Skin epidermis (tissue), 12 donors: ENCODE measurements around the gene CEACAM19.
A peak's percentile ranks its signal among the peaks of the same experiment; 100 is the strongest.

ENCODE experiments used
- H3K27ac ChIP-seq, 21 experiments: fragments of 200-600 bp; sonication (generic) in 11 of 21; one replicate each; pipeline ENCODE4 v1.5.0; 2020; ENCODE audit warnings: mild to moderate bottlenecking in 3 of 21, inconsistent platforms in 2 of 21, moderate library complexity in 2 of 21
- H3K4me3 ChIP-seq, 7 experiments: fragments of 200-600 bp; sonication (generic) in 2 of 7; one replicate each; pipeline ENCODE4 v1.5.0; 2020; ENCODE audit warnings: inconsistent platforms in 2 of 7, mild to moderate bottlenecking in 2 of 7, moderate library complexity in 1 of 7

Gene CEACAM19

DNA sequence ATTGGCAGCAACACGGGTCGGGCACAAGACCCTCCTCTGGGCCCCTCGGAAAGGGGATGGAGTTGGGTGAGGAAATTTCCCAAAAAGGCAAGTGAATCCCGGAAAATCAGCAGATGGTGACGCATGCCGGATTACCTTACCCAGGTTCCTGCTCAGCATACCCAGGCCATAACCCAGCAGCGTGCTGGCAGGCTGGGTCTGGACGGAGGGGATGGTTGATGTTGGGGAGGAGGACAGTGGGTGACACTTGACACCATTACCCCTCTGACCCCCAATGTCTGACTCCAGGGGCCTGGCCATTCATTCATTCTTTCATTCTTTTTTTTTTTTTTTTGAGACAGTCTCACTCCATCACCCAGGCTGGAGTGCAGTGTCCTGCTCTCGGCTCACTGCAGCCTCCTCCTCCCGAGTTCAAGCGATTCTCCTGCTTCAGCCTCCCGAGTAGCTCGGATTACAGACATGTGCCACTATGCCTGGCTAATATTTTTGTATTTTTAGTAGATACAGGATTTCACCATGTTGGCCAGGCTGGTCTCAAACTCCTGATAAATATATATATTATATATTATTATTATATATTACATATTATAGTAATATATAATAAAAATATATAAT lies 26.8 kb upstream of the CEACAM19 start:
- Histone ChIP-seq H3K27ac (peak overlapping the region in 19 of 21 experiments; percentile 49 to 91 (median 78)), H3K4me3 (peak overlapping the region; percentile 56 to 89 (median 77))

DNA sequence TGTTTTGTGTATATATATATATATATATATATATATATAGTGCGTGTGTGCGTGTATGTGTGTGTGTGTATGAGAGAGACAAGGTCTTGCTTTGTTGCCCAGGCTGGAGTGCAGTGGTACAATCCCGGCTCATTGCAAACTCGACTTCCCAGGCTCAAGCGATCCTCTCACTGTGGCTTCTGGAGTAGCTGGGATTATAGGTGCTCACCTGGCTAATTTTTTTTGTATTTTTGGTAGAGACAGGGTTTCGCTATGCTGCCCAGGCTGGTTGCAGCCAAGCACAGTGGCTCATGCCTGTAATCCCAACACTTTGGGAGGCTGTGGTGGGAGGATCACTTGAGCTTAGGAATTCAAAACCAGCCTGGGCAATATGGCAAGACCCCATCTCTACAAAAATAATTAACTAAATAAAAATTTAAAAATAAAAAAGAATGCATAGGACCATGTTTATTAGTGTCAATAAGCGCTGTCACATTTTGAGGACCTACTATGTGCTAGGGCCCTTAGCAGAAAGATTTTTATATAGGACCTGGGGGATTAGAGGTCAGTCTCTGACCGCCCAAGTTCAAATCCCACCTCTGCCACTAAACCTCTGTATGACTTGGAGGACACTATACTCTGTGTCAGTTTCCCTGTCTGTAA lies 25.8 kb upstream of the CEACAM19 start:
- no peak overlapping the region for H3K4me3 ChIP-seq
- no peak overlapping the region for H3K27ac ChIP-seq

DNA sequence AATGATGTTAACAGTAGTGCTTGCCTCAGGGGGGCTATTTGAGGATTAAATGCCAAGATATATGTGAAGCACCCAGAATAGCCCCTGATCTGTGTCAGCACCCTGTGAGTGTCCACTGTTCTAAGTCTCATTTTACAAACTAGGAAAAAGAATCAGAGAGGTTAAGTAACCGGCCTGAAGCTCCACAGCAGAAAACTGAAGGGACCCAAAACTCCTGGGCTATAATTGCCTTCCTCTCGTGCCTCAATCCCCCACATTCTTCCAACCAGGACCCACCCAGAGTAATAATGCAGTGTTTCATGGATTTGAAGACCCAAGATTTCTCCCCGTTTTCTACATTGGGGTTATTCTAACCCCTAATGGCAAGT lies 25.2 kb upstream of the CEACAM19 start:
- Histone ChIP-seq H3K27ac (no peak overlapping the region), H3K4me3 (no peak overlapping the region)

DNA sequence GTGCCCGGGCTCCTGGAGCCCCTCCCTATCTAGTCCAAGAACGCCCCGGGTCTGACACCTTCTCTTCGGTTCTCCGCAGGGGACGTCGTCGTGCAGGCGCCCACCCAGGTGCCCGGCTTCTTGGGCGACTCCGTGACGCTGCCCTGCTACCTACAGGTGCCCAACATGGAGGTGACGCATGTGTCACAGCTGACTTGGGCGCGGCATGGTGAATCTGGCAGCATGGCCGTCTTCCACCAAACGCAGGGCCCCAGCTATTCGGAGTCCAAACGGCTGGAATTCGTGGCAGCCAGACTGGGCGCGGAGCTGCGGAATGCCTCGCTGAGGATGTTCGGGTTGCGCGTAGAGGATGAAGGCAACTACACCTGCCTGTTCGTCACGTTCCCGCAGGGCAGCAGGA lies 24.1 kb upstream of the CEACAM19 start:
- H3K27ac ChIP-seq: peak overlapping the region in 4 of 21 experiments; percentile 21 to 64 (median 46)
- no peak overlapping the region for H3K4me3 ChIP-seq

DNA sequence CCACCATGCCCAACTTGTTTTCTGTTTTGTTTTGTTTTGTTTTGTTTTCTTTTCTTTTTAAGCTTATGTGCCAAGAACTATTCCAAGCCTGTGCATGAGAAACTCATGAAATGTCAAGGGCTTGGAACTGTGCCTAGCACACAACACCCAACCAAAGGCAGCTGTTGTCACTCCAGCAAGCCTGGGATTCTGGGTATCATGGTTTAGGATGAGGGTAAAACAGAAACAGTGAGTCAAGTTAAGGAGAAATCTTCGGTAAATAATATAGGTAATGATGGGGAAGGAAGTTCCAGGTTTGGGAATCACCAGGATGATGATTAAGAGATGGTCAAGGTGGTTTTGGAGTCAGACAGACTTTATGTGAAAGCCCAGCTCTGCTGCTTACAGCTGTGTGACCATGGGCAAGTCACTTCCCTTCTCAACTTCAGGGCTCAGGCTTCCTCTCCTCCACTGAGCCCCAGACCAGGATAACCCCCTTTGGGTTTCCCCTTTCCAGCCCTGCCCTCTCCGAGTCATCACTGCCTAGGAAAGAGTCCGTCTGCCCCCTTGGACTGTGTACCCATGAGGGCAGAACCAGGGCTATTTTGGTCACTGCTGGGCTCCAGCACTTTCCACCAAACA lies 22.5 kb upstream of the CEACAM19 start:
- peak overlapping the region in 3 of 21 experiments; percentile 4 to 18 (median 17) for H3K27ac ChIP-seq

DNA sequence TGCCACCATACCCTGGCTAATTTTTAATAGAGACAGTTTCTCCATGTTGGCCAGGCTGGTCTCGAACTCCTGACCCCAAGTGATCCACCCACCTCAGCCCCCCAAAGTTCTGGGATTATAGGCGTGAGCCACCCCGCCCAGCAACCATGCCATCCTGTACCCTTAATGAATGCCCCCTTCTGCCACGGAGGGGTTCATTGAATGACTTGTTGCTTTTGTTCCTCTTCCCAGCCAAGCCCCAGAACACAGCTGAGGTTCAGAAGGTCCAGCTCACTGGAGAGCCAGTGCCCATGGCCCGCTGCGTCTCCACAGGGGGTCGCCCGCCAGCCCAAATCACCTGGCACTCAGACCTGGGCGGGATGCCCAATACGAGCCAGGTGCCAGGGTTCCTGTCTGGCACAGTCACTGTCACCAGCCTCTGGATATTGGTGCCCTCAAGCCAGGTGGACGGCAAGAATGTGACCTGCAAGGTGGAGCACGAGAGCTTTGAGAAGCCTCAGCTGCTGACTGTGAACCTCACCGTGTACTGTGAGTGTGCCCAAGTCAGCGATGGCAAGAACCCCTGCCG lies 21.6 kb upstream of the CEACAM19 start:
- H3K27ac ChIP-seq: no peak overlapping the region

More for the DNA sequence above, 22.5 kb upstream of the CEACAM19 start:
- H3K4me3 ChIP-seq: no peak overlapping the region

DNA sequence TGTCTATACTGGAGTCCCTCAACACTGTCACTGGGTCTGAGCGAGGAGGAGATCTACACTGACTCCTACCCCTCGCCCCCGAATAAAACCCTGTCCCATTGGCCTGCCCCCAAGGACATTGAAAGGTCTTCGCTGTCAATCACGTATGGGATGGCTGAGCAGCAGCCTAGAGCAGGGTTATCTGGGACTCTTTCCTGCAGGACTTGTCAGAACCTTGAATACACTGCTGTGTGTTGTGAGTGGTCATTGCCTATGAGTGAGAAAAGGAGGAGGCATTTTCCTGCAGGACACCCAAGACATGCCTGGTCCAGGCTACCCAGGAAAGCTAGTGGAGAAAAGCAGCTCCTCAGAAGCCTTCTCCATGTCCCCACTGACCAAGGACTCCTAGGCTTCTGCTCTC lies 17.9 kb upstream of the CEACAM19 start:
- no peak overlapping the region for H3K27ac ChIP-seq
- no peak overlapping the region for H3K4me3 ChIP-seq

More for the DNA sequence above, 21.6 kb upstream of the CEACAM19 start:
- no peak overlapping the region for H3K4me3 ChIP-seq

DNA sequence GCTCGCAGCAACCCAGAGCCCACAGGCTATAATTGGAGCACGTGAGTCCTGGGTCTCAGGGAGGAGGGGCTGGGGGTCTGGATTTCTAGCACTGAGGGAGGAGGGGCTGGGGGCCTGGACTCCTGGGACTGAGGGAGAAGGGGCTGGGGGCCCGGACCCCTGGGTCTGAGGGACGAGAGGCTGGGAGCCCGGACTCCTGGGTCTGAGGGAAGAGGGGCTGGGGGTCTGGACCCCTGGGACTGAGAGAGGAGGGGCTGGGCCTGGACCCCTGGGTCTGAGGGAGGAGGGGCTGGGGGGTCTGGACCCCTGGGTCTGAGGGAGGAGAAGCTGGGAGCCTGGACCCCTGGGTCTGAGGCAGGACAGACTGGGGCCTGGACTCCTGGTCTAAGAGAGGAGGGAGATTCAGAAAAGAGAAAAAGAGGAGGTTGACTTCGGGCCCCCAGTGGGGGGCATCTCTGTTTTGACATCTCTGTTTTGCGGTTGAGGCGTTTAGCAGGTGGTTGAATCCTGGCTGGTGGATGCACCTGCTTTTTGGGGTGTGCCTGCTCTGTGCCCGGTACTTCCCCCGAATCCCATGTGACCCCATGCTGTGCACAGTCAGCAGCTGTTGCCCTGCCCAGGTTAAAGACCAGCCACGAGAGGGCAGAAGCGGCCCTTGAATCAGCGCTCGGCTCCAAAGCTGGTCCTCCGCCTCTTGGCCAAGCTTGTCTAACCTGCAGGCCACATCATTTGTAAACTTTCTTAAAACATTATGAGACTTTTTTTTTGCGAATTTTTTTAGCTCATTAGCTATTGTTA lies 17.1 kb upstream of the CEACAM19 start:
- Histone ChIP-seq H3K27ac (no peak overlapping the region), H3K4me3 (no peak overlapping the region)

DNA sequence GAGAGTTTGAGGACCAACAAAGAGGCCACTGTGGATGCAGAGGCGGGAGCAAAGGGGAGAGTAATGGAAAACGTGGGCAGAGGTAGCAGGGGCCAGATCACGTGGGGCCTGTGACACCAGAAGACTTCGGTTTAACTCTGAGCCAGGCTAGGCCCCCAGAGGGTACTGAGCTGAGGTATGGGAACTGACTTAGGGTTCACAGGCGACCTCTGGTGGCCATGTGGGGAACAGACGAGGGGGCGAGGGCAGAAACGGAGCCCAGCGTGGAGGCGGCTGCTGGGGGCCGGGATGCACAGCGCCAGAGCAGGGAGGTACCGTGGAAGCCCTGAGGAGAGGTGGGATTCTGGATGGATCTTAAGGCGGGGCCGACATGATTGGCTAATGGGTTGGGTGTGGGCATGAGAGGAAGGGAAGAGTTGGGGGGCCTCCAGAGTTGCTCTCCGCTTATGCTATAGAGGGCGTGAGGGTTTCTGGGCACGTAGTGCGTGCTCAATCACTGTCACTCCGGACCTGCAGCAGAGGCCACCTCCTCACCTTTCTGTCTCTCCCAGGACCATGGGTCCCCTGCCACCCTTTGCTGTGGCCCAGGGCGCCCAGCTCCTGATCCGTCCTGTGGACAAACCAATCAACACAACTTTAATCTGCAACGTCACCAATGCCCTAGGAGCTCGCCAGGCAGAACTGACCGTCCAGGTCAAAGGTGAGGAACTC lies 13.9 kb upstream of the CEACAM19 start:
- H3K27ac ChIP-seq: no peak overlapping the region
- H3K4me3 ChIP-seq: no peak overlapping the region

DNA sequence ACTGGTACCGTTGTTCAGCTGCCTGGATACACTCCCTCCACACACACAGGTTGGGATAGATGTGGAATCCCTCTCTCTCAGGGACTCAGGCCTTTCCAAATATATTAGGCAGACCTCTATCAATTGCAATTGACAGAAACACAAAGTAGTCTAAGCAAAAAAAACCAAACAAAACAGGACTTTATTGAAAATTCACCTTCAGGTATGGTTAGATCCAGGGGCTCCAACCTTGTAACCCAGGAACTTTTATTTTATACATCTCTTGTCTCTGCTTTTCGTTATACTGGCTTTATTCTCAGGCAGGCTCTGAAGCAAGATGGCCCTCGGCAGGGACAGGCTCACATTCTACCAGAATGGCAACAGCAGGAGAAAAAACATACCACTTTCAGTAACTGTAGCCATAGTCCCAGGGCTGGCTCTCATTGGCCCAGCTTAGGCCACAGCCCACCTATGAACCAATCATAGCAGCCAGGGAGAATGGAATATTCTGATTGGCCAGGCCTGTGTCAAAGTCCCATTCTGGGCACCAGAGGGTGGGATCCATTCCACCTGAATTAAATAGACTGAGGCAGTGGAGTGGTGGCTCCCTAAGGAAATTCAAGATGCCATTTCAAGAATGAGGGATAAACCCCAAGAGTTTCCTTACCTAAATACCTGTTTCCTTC lies 13.1 kb upstream of the CEACAM19 start:
- no peak overlapping the region for H3K27ac ChIP-seq
- no peak overlapping the region for H3K4me3 ChIP-seq

DNA sequence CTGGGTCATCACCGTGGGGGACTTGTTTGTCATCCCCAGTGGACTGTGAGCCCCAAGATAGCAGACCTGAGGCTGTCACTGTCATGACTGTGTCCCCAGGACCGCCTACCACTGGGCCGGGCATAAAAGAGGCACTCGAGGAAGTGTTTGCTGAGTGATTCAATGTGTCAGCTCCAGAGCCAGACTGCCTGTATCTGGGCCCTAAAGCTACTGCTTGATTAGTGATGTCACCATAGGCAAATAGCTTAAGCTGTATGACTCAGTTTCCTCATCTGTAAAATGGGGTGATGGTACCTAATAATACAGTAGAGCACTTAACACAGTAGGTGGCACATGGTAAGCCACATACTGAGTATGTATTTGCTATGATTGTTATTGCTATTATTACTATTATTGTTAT lies 11.2 kb upstream of the CEACAM19 start:
- Histone ChIP-seq H3K4me3 (no peak overlapping the region), H3K27ac (no peak overlapping the region)

DNA sequence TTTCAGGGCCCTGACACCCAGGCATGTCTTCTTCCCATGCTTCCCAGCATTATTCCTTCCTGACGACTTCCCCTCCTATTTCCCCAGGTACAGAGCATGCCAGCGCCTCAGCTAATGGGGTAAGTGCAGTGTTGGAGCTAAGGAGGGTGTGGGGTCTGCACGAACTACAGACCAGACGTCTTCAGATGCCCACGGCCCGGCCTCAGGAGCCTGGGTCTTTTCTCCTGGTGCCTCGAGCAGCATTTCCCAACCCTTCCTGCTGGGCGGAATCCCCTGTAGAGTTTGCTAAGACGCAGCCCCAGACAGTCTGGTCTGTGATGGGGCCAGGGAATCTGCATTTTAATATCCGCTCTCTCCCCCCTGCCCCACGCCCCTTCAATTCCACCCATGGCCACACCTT lies 10.1 kb upstream of the CEACAM19 start:
- no peak overlapping the region for H3K27ac ChIP-seq

DNA sequence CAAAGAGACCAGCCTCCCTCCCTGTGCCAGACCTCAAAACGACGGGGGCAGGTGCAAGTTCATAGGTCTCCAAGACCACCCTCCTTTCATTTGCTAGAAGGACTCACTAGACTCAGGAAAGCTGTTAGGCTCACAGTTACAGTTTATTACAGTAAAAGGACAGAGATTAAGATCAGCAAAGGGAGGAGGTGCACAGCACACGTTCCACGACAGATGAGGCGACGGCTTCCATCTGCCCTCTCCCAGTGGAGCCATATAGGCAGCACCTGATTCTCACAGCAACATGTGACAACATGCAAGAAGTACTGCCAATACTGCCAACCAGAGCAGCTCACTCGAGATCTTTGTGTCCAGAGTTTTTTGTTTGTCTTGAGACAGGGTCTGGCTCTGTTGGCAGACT lies 9.4 kb upstream of the CEACAM19 start:
- H3K4me3 ChIP-seq: no peak overlapping the region
- H3K27ac ChIP-seq: no peak overlapping the region

More for the DNA sequence above, 10.1 kb upstream of the CEACAM19 start:
- H3K4me3 ChIP-seq: no peak overlapping the region

DNA sequence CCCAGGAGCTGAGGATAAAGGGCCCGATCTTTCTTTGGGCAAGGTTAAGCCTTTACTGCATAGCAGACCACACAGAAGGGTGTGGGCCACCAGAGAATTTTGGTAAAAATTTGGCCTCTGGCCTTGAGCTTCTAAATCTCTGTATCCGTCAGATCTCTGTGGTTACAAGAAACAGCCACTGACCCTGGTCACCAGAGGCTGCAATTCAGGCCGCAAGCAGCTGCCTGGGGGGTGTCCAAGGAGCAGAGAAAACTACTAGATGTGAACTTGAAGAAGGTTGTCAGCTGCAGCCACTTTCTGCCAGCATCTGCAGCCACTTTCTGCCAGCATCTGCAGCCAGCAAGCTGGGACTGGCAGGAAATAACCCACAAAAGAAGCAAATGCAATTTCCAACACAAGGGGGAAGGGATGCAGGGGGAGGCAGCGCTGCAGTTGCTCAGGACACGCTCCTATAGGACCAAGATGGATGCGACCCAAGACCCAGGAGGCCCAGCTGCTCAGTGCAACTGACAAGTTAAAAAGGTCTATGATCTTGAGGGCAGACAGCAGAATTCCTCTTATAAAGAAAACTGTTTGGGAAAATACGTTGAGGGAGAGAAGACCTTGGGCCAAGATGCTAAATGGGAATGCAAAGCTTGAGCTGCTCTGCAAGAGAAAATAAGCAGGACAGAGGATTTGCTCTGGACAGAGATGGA lies 8.4 kb upstream of the CEACAM19 start:
- no peak overlapping the region for H3K4me3 ChIP-seq
- no peak overlapping the region for H3K27ac ChIP-seq

DNA sequence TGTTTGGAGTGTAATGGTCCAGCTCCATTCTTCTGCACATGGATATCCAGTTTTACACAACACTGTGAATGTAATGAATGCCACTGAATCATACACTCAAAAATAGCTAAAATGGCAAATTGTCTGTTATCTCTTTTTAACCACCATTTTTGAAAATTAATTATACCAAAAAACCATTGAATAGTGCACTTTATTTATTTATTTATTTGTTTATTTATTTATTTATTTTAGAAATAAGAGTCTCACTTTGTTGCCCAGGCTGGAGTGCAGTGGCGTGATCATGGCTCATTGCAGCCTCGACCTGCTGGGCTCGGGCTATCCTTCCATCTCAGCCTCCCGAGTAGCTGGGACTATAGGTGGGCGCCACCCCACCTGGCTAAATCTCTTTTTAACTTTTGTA lies 7.3 kb upstream of the CEACAM19 start:
- Histone ChIP-seq H3K27ac (no peak overlapping the region), H3K4me3 (no peak overlapping the region)

DNA sequence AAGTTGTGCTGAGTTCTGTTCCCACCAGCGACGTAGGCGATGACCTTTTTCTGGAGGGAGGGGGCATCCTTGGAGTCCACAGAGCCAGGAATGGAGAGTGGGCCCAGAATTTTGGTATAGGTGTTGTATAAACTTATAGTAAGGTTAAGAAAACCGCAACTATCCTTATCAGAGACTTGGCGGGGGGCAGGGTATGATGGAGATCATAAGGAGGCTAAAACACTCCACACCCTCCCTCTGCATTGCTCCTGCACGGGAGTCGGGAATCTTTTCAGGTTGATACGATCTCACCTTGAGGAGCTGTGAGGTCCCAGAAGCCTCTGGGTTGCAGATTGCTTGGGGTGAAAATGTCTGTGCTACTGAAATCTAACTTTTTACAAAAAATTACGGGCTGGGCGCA lies 6.3 kb upstream of the CEACAM19 start:
- H3K27ac ChIP-seq: peak overlapping the region in 1 of 21 experiments; percentile 10
- no peak overlapping the region for H3K4me3 ChIP-seq

DNA sequence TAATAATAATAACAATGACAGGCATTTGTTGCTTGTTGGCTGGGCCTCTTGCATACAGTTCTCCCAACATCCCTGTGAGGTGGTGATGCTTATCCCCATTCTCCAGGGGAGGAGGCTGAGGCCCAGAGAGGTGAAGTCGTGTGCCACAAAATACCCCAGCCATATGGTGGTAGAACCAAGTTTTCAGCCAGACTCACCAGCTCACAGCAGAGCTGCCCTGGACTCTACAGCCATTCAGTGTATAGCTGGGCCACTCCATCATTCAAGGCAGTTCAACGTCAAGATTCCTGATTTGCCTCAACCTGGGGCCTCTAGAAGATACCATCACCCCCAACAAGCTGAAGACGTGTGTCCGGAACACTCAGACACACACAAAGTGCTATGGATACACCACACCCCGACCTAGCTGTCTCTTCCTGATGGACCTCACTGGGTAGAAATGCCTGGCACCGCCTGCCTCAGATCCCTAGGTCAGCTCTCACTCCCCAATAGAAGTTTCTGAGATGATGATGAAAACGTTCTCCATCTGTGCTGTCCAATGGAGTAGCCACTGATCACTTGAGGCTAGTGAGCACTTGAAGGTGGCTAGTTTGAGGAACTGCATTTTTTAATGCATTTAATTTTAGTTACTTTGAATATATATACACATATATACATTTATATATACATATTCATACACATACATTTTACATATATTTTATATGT lies 4.3 kb upstream of the CEACAM19 start:
- H3K4me3 ChIP-seq: no peak overlapping the region
- peak overlapping the region in 5 of 21 experiments; percentile 2 to 39 (median 23) for H3K27ac ChIP-seq
